Inferior parietal cortex (tissue), 1 donor: Measurements from ENCODE around the gene MYOM3.
A peak's percentile ranks its signal among the peaks of the same experiment; 100 is the strongest.
"Not testable (repeated sequence)": the region's sequence is repeated elsewhere in the genome, so short reads cannot be mapped to it uniquely, and the experiment has no call there.

Source experiments
- DNase-seq: peaks from one replicate; pipeline ENCODE4 v3.0.0-alpha.2; 2016; ENCODE audit errors: extremely low spot score

The MYOM3 gene

DNA sequence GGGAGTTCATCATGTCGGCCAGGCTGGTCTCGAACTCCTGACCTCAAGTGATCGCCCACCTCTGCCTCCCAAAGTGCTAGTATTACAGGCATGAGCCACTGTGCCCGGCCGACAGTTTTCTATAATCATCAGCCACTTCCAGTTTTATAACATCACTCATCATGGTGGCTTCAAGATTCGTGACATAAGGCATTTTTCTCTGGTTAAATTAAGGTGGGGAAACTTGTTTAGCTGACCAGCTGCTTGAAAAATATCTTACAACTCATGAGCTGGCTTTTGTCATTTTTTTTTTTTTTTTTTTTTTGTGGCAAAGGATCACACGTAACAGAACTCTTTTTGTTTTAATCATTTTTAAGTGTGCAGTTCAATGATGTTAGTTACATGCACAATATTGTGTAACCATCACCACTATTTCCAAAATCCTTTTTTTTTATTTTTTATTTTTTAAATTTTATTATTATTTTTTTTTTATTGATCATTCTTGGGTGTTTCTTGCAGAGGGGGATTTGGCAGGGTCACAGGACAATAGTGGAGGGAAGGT is 80.9 kb downstream of the MYOM3 start:
- not testable (repeated sequence) for DNase-seq

DNA sequence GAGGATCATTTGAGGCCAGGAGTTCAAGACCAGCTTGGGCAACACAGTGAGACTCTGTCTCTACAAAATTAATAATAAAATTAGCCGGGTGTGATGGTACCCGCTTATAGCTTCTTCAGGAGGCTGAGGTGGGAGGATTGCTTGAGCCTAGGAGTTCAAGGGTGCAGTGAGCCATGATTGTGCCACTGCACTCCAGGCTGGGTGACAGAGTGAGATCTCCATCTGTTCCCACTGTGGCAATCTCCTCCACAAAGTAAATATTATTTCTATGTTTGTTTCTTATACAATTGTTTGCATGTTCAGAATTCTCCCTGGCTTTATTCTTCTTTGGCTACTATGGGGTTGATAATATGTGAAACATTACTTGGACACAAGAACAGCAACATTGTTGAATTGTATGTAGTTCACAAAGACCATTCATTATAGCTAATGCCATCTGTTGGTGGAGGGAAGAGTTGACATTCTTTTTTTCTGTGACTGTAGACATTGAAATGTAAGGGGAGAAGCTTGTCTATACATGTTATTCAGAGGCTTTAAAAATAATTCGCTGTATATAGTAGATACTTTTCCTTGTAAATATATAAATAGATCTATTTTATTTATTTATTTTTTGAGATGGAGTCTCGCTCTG is 84.0 kb downstream of the MYOM3 start:
- peak; percentile 59 for DNase-seq

DNA sequence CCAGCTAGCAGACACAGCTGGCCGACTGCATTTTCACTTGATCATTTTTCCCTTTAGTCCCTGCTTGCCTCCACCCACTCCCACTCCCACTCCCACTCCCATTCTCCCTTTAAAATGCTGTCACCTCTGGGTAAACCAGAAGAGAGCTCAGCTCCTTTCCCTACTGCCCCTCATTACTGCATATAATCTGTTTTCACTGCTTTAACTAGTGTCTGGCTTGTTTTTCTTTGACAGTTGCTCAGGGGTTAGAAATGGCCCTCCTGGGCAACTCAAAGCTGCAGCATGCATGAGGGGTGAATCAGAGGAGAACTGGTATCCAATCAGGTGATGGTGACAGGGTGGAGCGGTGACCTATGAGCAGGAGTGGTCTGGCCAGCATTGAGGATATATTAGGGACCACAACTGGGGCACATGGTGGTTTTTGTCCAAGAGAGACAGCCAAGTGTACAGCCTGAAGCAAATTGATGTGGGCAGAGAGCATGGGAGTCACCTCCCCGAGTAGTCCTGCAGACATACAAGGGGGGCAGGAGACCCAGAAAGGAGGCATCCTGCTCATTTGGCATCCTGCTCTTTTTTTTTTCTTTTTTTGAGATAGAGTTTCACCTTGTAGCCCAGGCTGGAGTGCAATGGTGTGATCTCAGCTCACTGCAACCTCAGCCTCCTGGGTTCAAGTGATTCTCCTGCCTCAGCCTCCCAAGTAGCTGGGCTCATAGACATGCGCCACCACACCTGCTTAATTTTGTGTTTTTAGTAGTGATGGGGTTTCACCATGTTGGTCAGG is 89.2 kb downstream of the MYOM3 start:
- DNase-seq, result no peak

DNA sequence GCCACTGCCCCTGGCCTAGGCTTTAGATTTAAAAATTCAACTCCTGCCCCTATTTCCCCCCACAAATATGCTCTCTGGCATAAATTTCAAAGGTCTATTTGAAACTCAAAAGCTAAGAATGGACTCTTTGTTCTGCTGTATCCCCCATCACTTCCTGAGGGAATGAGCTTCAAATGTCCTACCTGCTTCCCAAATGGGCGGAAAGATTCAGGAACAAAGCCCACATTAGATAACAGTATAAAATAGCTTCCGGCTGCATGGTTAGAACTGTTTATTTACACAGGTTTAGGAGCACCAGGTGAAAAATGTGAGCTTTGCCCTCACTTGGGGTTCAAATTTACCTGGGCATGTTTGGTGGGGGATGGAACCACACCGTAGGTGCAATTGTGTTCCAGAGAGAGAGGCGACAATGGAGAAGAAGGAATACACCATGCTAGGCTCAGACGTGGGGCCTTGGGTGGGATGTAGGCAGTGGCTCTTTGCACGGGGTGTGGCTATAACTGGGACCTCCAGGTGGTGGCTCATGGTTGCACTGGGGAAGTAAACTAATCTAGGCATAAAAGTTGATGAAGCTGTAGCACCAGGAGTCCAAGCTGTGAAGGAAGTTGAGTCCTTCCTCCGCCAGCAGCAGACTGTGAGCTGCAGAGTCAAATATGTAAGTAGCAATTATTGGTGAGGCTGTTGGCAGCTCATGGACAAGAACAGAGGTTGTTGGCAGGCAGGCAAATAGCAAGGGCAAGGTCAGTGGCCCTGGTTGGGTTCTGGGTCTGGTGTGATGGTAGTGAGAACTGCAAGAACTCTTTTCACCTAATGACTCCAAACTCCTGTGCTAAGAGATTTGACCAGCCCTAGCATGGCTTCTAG is 90.3 kb downstream of the MYOM3 start:
- DNase-seq, result no peak

DNA sequence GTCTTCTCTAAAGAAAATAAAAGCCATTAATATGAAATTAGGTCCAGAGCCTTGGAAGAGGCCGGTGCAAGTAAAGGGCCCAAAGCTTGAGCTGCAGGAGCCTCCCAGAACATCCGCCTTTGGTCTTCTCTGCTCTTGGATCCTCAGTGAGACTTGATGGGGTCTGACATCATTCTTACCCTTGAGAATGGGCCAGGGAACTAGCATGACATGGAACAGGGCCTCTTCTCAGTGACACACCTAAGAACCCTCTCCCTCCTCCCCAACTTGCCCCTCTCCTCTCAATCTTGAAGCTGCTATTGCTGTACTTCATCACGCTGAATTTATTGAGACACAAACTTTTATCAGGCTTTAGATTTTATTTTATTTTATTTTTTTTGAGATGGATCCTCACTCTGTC is 91.5 kb downstream of the MYOM3 start:
- DNase-seq, result no peak

DNA sequence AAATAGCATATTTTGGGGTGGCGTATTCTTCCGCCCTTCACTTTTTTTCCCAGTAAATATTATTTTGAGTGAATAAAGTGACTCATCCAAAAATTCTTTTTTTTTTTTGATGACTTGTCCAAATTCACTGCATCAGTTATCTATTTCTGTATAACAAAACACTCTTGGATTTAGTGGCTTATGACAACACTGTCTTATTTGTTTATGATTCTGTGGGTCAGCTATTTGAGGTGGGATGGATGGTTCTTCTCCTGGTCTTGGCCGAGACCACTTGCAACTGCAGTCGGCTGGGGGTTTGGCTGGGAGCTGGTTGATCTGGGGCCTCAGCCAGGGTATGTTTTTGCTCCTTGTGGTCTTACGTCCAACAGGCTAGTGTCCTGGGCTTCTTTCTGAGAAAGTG is 91.9 kb downstream of the MYOM3 start:
- DNase-seq, result no peak

DNA sequence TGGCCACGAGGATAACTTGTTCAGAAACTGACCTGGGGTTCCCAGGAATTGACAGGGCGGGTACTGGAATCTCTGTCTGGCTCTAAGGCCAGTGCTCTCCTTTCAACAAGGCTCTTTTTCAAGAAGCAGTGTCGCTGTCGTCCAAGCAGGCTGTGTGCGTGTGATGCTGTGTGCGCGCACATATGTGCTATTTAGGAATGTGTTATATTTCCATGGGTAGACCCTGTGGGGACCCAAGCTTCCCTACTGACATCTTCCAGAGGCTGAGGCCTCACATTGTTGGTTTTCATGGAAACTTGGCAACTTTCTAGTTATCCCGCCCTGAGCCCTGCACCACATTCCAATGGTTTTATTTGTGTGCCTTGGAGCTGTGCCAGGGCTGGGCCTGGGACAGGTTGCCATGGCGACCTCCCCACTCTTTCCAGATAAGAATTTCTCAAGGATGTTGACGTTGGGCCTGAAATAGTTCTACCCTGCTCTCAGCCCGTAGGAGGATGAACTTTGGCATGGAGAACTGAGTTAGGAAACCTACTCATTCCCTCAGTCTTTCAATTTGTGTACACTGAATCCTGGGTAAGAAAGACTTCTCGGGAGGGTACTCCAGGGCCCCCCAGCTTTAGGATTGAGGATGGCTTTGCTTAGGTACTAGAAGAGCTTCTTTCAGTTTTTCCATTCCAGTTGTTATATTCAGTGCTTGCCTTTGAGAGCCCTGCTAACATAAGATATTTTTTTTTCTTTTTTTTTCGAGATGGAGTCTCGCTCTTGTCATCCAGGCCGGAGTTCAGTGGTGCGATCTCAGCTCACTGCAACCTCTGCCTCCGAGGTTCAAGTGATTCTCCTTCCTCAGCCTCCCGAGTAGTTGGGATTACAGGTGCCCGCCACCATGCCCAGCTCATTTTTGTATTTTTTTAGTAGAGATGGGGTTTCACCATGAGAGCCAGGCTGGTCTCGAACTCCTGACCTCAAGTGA is 93.0 kb downstream of the MYOM3 start:
- DNase-seq, result peak; percentile 73

DNA sequence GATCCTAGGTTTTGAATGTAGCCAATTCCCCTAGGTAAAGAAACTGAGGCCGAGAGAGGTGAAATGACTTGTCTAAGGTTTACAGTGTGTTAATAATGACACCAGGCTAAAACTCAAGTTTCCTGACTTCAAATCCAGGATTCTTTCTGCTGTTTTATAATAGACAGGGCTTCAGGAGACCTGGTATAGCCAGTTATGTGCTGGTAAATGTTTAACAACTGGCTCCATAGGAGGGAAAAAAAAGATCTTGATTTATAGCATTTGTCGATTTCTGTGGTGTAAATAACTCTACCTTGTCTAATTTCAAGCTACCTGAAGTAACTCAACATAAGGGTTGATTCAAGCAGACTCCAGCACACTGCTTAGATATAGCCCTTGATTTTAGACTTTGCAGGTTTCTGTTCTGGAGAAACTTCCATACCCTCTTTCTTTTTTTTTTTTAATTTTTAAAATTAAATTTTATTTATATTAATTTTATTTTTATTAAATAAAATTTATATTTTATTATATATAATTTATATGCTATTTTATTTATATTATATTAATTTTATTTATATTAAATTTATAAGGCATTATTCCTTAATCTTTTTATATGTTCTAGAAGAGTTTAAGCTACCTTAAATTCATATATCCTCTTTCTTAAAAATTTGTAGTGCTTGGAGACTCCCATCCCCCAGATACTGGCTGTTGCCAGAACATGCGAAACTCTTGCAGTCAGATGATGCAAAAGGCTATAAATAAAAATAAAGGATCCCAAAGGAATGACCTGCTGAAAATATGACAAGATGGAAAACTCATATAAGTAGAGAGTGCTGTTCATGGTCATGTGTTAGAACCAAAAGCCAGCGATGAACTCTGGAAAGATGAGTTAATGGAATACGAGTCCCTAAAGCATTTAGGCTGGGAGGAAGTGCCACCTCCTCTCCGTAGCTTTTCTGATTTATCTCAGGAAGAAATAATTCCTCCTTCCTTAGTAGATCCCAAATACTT is 96.4 kb downstream of the MYOM3 start:
- DNase-seq, result no peak

DNA sequence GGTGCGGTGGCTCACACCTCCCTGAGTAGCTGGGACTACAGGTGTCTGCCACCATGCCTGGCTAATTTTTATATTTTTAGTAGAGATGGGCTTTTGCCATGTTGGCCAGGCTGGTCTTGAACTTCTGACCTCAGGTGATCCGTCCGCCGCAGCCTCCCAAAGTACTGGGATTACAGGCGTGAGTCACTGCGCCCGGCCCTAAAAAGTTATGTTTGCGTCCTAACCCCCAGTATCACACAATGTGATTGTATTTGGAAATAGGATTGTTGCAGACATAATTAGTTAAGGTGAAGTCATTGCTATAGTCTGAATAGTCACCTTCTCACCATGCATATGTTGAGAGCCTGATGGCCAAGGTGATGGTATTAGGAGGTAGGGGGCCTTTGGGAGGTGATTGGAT is 99.1 kb downstream of the MYOM3 start:
- DNase-seq, result not testable (repeated sequence)

DNA sequence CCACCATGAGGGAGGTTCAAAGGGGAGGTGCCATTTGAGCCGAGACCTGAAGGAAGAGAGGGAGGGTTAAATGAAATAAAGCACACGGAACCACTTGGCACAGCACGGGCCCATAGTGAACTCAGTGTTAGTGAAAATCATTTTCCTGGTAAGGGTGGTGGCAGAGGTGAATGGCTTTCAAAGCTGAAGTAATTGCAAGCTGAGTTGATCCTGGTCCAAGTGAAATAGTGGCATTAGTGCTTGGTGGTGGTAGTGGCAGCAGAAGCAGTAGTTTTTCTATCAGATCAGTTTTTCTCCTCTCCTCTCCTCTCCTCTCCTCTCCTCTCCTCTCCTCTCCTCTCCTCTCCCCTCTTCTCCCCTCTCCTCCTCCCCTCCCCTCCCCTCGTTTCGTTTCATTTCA is 101.3 kb downstream of the MYOM3 start:
- no peak for DNase-seq

DNA sequence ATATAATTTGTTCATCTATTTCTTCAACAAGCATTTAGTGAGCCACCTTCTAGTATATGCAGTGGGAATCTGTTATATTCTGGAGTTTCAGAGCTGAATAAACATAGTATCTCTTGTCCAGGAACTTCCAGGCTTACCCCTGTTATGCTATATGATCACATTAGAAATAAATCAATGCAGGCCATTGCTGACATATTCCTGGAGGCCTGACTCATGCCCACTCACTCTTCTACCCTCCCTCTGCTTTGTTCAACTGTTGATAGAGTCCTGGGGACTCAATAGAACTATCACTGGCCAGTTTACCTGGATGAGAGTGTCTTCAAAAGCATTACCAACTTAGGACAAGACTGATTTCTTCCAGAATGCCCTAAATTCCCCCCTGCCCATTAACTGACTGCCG is 102.5 kb downstream of the MYOM3 start:
- no peak for DNase-seq

DNA sequence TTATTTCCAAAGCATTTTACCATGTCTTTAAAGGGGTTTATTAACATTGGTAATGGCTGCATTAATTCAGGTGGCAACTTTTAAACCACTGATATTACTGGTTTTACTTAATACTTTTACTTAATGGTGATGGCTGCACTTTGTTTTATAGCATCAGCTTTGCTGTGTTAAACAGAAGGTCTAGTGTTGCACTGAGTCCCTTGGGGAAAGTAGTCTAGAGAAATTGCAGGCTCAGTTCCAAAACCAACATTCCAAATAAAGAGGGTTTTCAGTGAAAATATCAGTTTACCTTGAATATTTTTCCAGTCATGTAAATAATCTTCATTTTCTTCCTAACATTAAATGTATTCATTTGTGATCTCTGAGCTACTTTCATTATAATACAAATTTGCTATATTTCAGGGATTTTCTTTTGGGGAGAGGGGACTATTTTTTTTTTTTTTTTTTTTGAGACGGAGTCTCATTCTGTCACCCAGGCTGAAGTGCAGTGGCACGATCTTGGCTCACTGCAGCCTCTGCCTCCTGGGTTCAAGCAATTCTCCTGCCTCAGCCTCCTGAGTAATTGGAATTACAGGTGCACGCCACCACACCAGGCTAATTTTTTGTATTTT is 103.3 kb downstream of the MYOM3 start:
- not testable (repeated sequence) for DNase-seq

DNA sequence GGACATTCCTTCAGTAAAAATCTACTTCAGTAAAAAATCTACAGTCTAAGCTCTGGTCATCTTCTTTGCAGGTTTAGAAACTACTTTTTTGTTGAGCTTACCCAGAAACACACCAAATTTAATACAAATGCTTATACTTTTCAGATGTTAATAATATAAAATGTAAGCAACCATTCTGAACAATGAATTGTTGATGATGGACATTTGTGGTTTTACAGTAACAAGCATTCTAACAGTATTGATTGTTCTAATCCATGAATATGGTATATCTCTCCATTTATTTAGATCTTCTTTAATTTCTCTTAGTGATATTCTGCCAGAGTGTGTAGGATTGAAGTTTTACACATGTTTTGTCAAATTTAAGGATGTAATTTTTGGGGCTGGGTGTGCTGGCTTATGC is 104.9 kb downstream of the MYOM3 start:
- no peak for DNase-seq
